Stimulated activated effector memory CD8-positive, alpha-beta T cell treated with anti-CD3 and anti-CD28 coated beads, Interleukin-12 subunit alpha, Interleukin-12 subunit beta, amount 100 ng/mL, for 72 hours (primary cell): ENCODE measurements around the gene PRSS23.

Experiments
- ATAC-seq: fragments of 150-1000 bp; cut with Tn5 transposase; 2 replicates; pipeline ENCODE4 v1.10.0; 2021
- DNase-seq, 2 donors: peaks; one replicate each; pipeline ENCODE4 v3.0.0; 2021 to 2022; ENCODE audit warnings: low spot score in 2 of 2
- H3K27ac Mint-ChIP-seq: one replicate; pipeline ENCODE4 v1.8.0; 2022; ENCODE audit warnings: mild to moderate bottlenecking, mixed read lengths
- H3K36me3 Mint-ChIP-seq: one replicate; pipeline ENCODE4 v1.8.0; 2022; ENCODE audit warnings: mild to moderate bottlenecking, mixed read lengths
- H3K4me1 Mint-ChIP-seq: one replicate; pipeline ENCODE4 v1.8.0; 2022; ENCODE audit warnings: mixed read lengths
- H3K4me3 Mint-ChIP-seq: one replicate; pipeline ENCODE4 v1.8.0; 2022; ENCODE audit warnings: mild to moderate bottlenecking, mixed read lengths
- H3K9me3 Mint-ChIP-seq: one replicate; pipeline ENCODE4 v1.8.0; 2022; ENCODE audit warnings: mixed read lengths

The PRSS23 gene

GRCh38 chr11:86782742-86783141 is 17.6 kb upstream of the PRSS23 start:
- Mint-ChIP-seq H3K4me3 (no peak overlapping the region), H3K9me3 (no peaks in the 10 kb centered on the region), H3K36me3 (no peaks in the 10 kb centered on the region), H3K4me1 (no peaks in the 10 kb centered on the region), H3K27ac (no peak overlapping the region)
- DNase-seq (no peak), ATAC-seq (no peak)

DNA sequence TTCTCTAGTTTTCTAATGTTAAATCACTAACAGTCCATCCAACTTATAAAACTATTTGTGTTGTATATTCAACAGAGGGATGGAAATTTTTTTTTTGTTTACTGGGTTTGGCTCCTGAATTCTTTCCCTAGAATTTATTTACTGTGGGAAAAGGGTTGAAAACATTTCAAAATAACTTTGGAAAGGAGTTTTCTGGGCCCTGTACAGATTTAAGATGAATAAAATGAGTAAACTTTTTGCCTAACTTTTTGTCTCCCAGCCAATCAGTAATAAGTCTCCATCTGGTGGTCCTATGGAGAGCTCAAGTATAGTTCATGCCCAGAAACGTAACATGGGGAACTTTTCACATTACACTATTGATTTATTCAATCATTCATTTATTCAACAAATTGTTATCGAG is 16.7 kb upstream of the PRSS23 start:
- no peak overlapping the region for H3K27ac Mint-ChIP-seq
- DNase-seq = no peak
- H3K4me1 Mint-ChIP-seq = no peaks in the 10 kb centered on the region
- ATAC-seq = no peak
- no peaks in the 10 kb centered on the region for H3K9me3 Mint-ChIP-seq
- no peaks in the 10 kb centered on the region for H3K36me3 Mint-ChIP-seq
- H3K4me3 Mint-ChIP-seq = no peak overlapping the region

- ATAC-seq (no peak), DNase-seq (no peak)
- H3K4me3 Mint-ChIP-seq = no peak overlapping the region
- H3K9me3 Mint-ChIP-seq = no peaks in the 10 kb centered on the region
- no peaks in the 10 kb centered on the region for H3K36me3 Mint-ChIP-seq
- H3K27ac Mint-ChIP-seq = no peak overlapping the region
- H3K4me1 Mint-ChIP-seq = no peaks in the 10 kb centered on the region
Measured at GRCh38 chr11:86784241-86784681, 16.1 kb upstream of the PRSS23 start.

GRCh38 chr11:86785576-86785975 is 14.8 kb upstream of the PRSS23 start:
- ATAC-seq (no peak), DNase-seq (no peak)
- H3K4me1 Mint-ChIP-seq = no peaks in the 10 kb centered on the region
- no peaks in the 10 kb centered on the region for H3K9me3 Mint-ChIP-seq
- H3K27ac Mint-ChIP-seq = no peak overlapping the region
- H3K4me3 Mint-ChIP-seq = no peak overlapping the region
- H3K36me3 Mint-ChIP-seq = no peaks in the 10 kb centered on the region

DNA sequence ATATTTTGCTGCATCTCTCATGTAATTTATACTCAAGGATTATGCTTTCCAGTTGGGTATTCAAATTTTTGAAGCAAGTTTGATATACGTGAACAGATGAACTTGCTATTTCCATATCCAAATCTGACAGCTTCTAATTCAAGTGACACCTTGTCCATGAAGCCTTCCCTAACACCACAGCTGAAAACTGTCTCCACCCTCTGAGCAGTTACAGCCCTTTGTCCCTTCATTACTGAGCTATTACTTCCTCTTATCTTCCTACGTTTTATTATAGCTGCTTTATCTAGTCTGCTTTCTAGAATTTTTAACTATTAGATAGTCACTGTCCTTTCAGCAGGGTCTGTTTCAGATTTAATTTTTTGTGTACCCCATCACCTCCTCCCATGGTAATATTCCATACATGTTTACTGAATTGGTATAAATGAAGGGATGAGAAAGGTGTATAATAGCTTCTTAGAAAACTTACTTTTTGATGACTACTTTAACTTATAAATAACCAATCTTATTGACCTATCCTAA is 13.3 kb upstream of the PRSS23 start:
- Mint-ChIP-seq H3K4me3 (no peak overlapping the region), H3K4me1 (no peaks in the 10 kb centered on the region), H3K27ac (no peak overlapping the region), H3K36me3 (no peaks in the 10 kb centered on the region), H3K9me3 (no peaks in the 10 kb centered on the region)
- DNase-seq (no peak), ATAC-seq (no peak)

DNA sequence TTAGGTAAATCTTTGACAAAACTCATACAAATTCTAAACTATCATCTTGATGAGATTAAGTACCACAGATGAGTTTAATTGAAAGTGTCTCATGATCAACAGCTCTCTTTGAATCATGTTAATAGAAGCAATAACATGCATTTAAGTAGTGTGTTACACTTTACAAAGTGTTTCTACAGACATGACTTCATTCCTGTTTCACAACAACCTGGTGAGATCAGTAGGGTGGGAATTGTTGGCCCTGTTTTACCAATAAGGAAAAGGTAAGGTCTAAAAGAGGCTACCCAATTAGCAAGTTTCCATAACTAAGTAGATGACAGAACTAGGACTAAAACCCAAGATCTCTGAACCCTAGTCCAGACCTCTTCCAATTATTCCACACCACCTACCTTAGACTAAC is 12.7 kb upstream of the PRSS23 start:
- H3K4me1 Mint-ChIP-seq = no peaks in the 10 kb centered on the region
- no peak for DNase-seq
- no peak overlapping the region for H3K27ac Mint-ChIP-seq
- no peak for ATAC-seq
- no peaks in the 10 kb centered on the region for H3K36me3 Mint-ChIP-seq
- H3K4me3 Mint-ChIP-seq = no peak overlapping the region
- H3K9me3 Mint-ChIP-seq = no peaks in the 10 kb centered on the region

DNA sequence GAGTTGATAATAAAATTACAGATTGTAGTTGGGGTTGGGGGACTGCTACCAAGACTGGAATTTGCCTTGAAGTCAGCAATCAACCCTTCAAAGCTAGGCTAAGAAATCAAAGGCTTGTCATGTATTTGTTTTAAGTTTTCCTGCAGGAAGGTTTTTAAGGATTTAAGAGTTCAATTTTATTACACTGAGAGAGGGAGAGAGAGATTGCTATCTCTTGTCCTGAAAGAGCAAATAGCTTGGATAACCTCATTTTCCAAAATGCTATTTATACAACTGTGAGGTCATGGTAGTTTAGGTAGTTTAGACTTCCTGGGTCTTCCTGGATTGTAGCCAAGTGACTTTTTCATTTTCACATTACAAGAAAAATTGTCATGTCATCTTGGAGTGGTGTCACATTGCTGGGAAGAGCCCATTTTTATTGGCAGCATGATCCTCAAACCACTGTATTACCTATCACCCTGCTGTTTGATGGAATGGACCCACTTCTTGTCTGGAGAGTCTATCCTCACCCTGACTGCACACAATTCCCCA is 10.1 kb upstream of the PRSS23 start:
- ATAC-seq = no peak
- DNase-seq = no peak
- no peak overlapping the region for H3K27ac Mint-ChIP-seq
- no peaks in the 10 kb centered on the region for H3K4me1 Mint-ChIP-seq
- no peaks in the 10 kb centered on the region for H3K36me3 Mint-ChIP-seq
- no peaks in the 10 kb centered on the region for H3K9me3 Mint-ChIP-seq
- no peak overlapping the region for H3K4me3 Mint-ChIP-seq

- H3K4me1 Mint-ChIP-seq = no peaks in the 10 kb centered on the region
- H3K27ac Mint-ChIP-seq = no peak overlapping the region
- ATAC-seq (no peak), DNase-seq (no peak)
- H3K9me3 Mint-ChIP-seq = no peaks in the 10 kb centered on the region
- no peak overlapping the region for H3K4me3 Mint-ChIP-seq
- H3K36me3 Mint-ChIP-seq = no peaks in the 10 kb centered on the region
Measured at GRCh38 chr11:86790867-86791849, 9.2 kb upstream of the PRSS23 start.

DNA sequence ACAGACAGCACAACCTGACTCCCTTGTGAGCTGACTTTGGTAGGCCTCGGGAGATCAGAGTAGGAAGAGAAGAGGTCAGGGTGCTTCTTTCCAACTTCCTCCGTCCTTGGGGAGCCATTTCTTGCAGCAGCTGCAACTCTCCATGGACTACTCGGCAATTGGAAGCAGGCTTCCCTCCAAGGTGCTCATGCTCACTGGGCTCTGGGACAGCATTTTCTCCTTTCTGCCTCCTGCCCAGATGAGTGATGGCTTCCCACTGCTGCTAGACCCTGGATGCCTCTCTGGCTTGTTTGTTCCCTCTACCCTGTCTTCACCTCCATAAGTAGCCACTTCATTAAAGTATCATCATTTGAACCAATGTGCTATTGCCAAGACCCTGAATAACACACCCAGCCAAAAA is 8.2 kb upstream of the PRSS23 start:
- DNase-seq = no peak
- ATAC-seq = no peak
- Mint-ChIP-seq H3K9me3 (no peaks in the 10 kb centered on the region), H3K36me3 (no peaks in the 10 kb centered on the region), H3K4me3 (no peak overlapping the region), H3K4me1 (no peaks in the 10 kb centered on the region), H3K27ac (no peak overlapping the region)

DNA sequence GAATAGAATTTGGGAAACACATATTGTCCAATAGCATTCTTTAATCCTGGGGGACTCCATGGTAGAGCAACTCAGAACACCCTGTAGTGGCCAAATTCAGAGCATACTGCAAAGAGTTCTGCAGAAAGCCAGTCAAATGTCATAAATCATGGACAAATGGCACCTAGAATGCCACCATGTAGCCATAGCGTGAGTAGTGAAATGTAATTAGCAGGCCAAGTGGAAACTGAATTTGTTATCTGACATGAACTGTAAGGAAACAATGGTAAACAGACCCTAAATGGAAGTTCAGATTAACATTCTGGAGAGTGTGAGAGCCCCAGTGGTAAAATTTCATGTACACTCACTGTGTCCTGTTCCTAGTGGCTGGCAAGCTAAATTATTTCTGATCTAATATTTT is 7.0 kb upstream of the PRSS23 start:
- Mint-ChIP-seq H3K27ac (no peak overlapping the region), H3K4me1 (no peaks in the 10 kb centered on the region), H3K36me3 (no peaks in the 10 kb centered on the region), H3K4me3 (no peak overlapping the region), H3K9me3 (no peaks in the 10 kb centered on the region)
- ATAC-seq = no peak
- no peak for DNase-seq

GRCh38 chr11:86795511-86795910 is 4.8 kb upstream of the PRSS23 start:
- Mint-ChIP-seq H3K9me3 (no peaks in the 10 kb centered on the region), H3K27ac (no peak overlapping the region), H3K4me1 (peaks cover 6% of the 10 kb centered on the region), H3K4me3 (no peak overlapping the region), H3K36me3 (no peaks in the 10 kb centered on the region)
- ATAC-seq = no peak
- no peak for DNase-seq

GRCh38 chr11:86795949-86796348 is 4.4 kb upstream of the PRSS23 start:
- no peaks in the 10 kb centered on the region for H3K36me3 Mint-ChIP-seq
- no peak overlapping the region for H3K27ac Mint-ChIP-seq
- H3K4me3 Mint-ChIP-seq = no peak overlapping the region
- no peak for ATAC-seq
- no peak for DNase-seq
- H3K4me1 Mint-ChIP-seq = peaks cover 8% of the 10 kb centered on the region
- no peaks in the 10 kb centered on the region for H3K9me3 Mint-ChIP-seq

DNA sequence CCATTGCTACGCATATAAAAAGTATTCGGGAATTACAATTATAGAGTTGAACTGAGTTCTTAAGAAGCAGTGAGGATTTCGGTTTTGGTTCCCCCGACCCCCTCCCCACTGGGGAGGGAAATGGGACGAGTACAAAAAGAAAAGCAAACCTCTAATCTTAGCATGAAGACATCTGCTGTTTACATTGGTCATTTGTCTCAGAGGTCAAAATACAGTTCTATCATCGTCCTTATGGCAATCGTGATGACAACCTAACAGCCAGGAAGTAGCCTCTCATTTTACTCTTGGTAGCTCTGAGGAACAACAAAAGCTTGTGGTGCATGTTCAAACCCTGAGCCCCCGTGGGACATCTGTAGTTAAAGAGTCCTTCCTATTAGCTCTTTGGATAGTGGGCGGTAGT is 3.2 kb upstream of the PRSS23 start:
- ATAC-seq = no peak
- no peak overlapping the region for H3K4me3 Mint-ChIP-seq
- DNase-seq = no peak
- peaks cover 14% of the 10 kb centered on the region for H3K4me1 Mint-ChIP-seq
- H3K9me3 Mint-ChIP-seq = no peaks in the 10 kb centered on the region
- no peak overlapping the region for H3K27ac Mint-ChIP-seq
- no peaks in the 10 kb centered on the region for H3K36me3 Mint-ChIP-seq

- no peak overlapping the region for H3K27ac Mint-ChIP-seq
- H3K36me3 Mint-ChIP-seq = no peaks in the 10 kb centered on the region
- H3K4me1 Mint-ChIP-seq = peaks cover 20% of the 10 kb centered on the region
- H3K4me3 Mint-ChIP-seq = no peak overlapping the region
- DNase-seq (no peak), ATAC-seq (no peak)
- no peaks in the 10 kb centered on the region for H3K9me3 Mint-ChIP-seq
Measured at GRCh38 chr11:86798988-86799387, 1.4 kb upstream of the PRSS23 start.

DNA sequence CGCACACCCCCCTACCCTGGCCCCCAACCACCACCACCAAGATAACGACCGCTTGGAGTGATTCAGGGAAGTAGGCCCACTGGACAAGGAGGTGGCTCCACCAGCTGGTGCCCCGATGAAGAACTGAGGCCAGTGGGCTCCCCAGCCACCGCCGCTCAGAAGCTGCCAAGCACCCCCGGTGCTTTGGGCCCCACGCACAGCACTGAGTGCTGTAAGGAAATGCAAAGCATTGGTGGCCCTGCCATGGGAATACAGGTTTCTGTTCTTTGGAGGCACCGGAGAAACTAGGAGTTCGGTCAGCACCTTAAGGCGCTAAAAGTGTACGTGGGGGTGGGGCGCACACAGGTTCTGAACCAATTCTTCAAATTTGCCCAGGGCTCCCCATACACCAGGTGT is 664 bp upstream of the PRSS23 start:
- no peaks in the 10 kb centered on the region for H3K9me3 Mint-ChIP-seq
- H3K4me3 Mint-ChIP-seq = peak overlapping the region; percentile 70
- DNase-seq (no peak), ATAC-seq (no peak)
- H3K36me3 Mint-ChIP-seq = no peaks in the 10 kb centered on the region
- H3K27ac Mint-ChIP-seq = peak overlapping the region; percentile 61
- peaks cover 23% of the 10 kb centered on the region for H3K4me1 Mint-ChIP-seq

DNA sequence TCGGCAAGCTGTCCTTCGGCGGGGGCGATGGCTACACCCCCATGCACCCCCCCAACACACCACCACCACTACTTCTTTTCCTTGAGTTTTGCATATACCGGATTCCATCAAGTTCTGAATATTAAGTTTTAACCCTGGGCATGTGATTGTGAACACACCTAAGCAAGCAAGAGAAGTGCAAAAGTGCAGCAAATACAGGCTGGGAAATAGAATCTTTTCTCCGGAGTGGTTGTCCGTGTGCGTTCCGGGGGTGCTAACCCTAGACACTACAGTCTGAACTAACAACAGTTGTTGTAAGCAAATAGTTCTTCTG is 574 bp downstream of the PRSS23 start:
- no peak for DNase-seq
- Mint-ChIP-seq H3K4me3 (peak overlapping the region; percentile 70), H3K27ac (peak overlapping the region; percentile 50), H3K36me3 (no peaks in the 10 kb centered on the region), H3K9me3 (no peaks in the 10 kb centered on the region), H3K4me1 (peaks cover 36% of the 10 kb centered on the region)
- no peak for ATAC-seq
